Gastrocnemius medialis (tissue), 4 donors: ENCODE results near the gene PRTN3.

Experiments
- CTCF ChIP-seq, 5 experiments: fragments of 450-650 bp in 3 of 5; fragments of 200-600 bp in 2 of 5; sonication (generic) in 2 of 5; IDR thresholded peaks in 4 of 5; conservative IDR thresholded peaks in 1 of 5; 1 replicate in 4 of 5; 2 replicates in 1 of 5; pipeline ENCODE4 v1.5.1; 2016 to 2019; ENCODE audit warnings: antibody characterized with exemption in 5 of 5, mild to moderate bottlenecking in 3 of 5, moderate library complexity in 3 of 5
- POLR2A ChIP-seq, 2 donors: fragments of 450-650 bp; IDR thresholded peaks; one replicate each; pipeline ENCODE4 v1.6.1; 2017; ENCODE audit warnings: antibody characterized with exemption in 2 of 2, mild to moderate bottlenecking in 2 of 2, moderate library complexity in 2 of 2

DNA sequence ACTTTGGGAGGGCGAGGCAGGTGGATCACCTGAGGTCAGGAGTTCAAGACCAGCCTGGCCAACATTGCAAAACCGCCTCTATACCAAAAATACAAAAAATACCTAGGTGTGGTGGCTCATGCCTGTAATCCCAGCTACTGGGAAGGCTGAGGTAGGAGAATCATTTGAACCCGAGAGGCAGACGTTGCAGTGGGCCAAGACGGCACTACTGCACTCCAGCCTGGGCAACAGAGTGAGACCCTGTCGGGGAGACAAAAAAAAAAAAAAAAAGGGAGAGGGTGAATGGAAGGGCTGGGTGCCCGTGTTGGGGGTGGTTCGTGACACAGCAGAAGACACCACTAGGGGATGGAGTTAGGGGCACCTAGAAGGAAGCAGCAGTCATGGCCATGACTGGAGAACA is 29.5 kb downstream of the PRTN3 start:
- no peak for TF ChIP-seq CTCF (IDR thresholded peaks at IDR 0.05 in 4 of 5, conservative IDR thresholded peaks at IDR 0.05 in 1 of 5)
- TF ChIP-seq POLR2A (IDR thresholded peaks at IDR 0.05), result no peak
